ENCODE data around the gene CEP112.

The CEP112 gene

GRCh38 chr17:65780111-65780510, 411.8 kb downstream of the CEP112 start:
- no peak for DNase-seq (ENCODE audit: low spot score)

- no peak for DNase-seq (ENCODE audit: low spot score)
Measured at GRCh38 chr17:65776890-65777289, 415.0 kb downstream of the CEP112 start.

- no peak for DNase-seq (ENCODE audit: low spot score)
Measured at GRCh38 chr17:65774787-65775186, 417.1 kb downstream of the CEP112 start.

- no peak for DNase-seq (ENCODE audit: low spot score)
Measured at GRCh38 chr17:65772989-65773388, 418.9 kb downstream of the CEP112 start.

GRCh38 chr17:65771704-65772103, 420.2 kb downstream of the CEP112 start:
- DNase-seq (ENCODE audit: low spot score), result no peak

- no peak for DNase-seq (ENCODE audit: low spot score)
Measured at GRCh38 chr17:65763786-65764185, 428.1 kb downstream of the CEP112 start.

- DNase-seq (ENCODE audit: low spot score), result no peak
Measured at GRCh38 chr17:65762973-65763372, 429.0 kb downstream of the CEP112 start.

GRCh38 chr17:65759532-65759931, 432.4 kb downstream of the CEP112 start:
- no peak for DNase-seq (ENCODE audit: low spot score)

GRCh38 chr17:65756760-65757159, 435.2 kb downstream of the CEP112 start:
- DNase-seq (ENCODE audit: low spot score), result no peak

- no peak for DNase-seq (ENCODE audit: low spot score)
Measured at GRCh38 chr17:65755799-65756198, 436.1 kb downstream of the CEP112 start.

GRCh38 chr17:65754630-65755029, 437.3 kb downstream of the CEP112 start:
- DNase-seq (ENCODE audit: low spot score), result no peak

- DNase-seq (ENCODE audit: low spot score), result no peak
Measured at GRCh38 chr17:65754081-65754480, 437.9 kb downstream of the CEP112 start.

- DNase-seq (ENCODE audit: low spot score), result no peak
Measured at GRCh38 chr17:65753348-65753747, 438.6 kb downstream of the CEP112 start.

GRCh38 chr17:65751263-65751662, 440.7 kb downstream of the CEP112 start:
- DNase-seq (ENCODE audit: low spot score), result no peak

- no peak for DNase-seq (ENCODE audit: low spot score)
Measured at GRCh38 chr17:65750631-65751115, 441.3 kb downstream of the CEP112 start.

- DNase-seq (ENCODE audit: low spot score), result no peak
Measured at GRCh38 chr17:65750166-65750565, 441.8 kb downstream of the CEP112 start.

- DNase-seq (ENCODE audit: low spot score), result no peak
Measured at GRCh38 chr17:65749479-65749878, 442.5 kb downstream of the CEP112 start.

GRCh38 chr17:65745241-65745640, 446.7 kb downstream of the CEP112 start:
- DNase-seq (ENCODE audit: low spot score), result no peak

GRCh38 chr17:65743308-65743655, 448.7 kb downstream of the CEP112 start:
- no peak for DNase-seq (ENCODE audit: low spot score)

GRCh38 chr17:65742403-65743307, 449.3 kb downstream of the CEP112 start:
- no peak for DNase-seq (ENCODE audit: low spot score)

GRCh38 chr17:65741710-65742109, 450.2 kb downstream of the CEP112 start:
- no peak for DNase-seq (ENCODE audit: low spot score)

- DNase-seq (ENCODE audit: low spot score), result no peak
Measured at GRCh38 chr17:65739034-65739433, 452.9 kb downstream of the CEP112 start.

GRCh38 chr17:65737451-65737850, 454.5 kb downstream of the CEP112 start:
- no peak for DNase-seq (ENCODE audit: low spot score)

- no peak for DNase-seq (ENCODE audit: low spot score)
Measured at GRCh38 chr17:65733314-65733713, 458.6 kb downstream of the CEP112 start.
